ENCODE measurements around the gene ITPKB.

The ITPKB gene

GRCh38 chr1:226586650-226587422 lies 152.2 kb downstream of the ITPKB start:
- peak; percentile 53 for DNase-seq
- in situ Hi-C loops (cut with HindIII; ENCODE audit: low pct_ligation_motif_present, low pct_unique_long_range_greater_than_20kb, low sequenced_read_pairs), result no loop called here

GRCh38 chr1:226586116-226586515 lies 153.0 kb downstream of the ITPKB start:
- no peak for DNase-seq

GRCh38 chr1:226584164-226584563 lies 154.9 kb downstream of the ITPKB start:
- in situ Hi-C loops (cut with HindIII; ENCODE audit: low pct_ligation_motif_present, low pct_unique_long_range_greater_than_20kb, low sequenced_read_pairs), result no loop called here
- no peak for DNase-seq

More at GRCh38 chr1:226586116-226586515, 153.0 kb downstream of the ITPKB start:
- in situ Hi-C loops (cut with HindIII; ENCODE audit: low pct_ligation_motif_present, low pct_unique_long_range_greater_than_20kb, low sequenced_read_pairs), result no loop called here

GRCh38 chr1:226582966-226583365 lies 156.1 kb downstream of the ITPKB start:
- in situ Hi-C loops (cut with HindIII; ENCODE audit: low pct_ligation_motif_present, low pct_unique_long_range_greater_than_20kb, low sequenced_read_pairs), result no loop called here
- no peak for DNase-seq
